Measurements from ENCODE around the gene ZDHHC22.
"Not testable (repeated sequence)": the region's sequence is repeated elsewhere in the genome, so short reads cannot be mapped to it uniquely, and the experiment has no call there.

The ZDHHC22 gene

GRCh38 chr14:77175843-77176242, 34.3 kb upstream of the ZDHHC22 start:
- DNase-seq (ENCODE audit: low read depth) = no peak
- H3K4me3 ChIP-seq (ENCODE audit: low read depth, low read length) = no peak overlapping the region
- in situ Hi-C loops (cut with HindIII; ENCODE audit: low sequenced_read_pairs) = no loop called here
- TF ChIP-seq CTCF (IDR thresholded peaks at IDR 0.05; ENCODE audit: low read depth, low read length, missing control alignments) = no peak

DNA sequence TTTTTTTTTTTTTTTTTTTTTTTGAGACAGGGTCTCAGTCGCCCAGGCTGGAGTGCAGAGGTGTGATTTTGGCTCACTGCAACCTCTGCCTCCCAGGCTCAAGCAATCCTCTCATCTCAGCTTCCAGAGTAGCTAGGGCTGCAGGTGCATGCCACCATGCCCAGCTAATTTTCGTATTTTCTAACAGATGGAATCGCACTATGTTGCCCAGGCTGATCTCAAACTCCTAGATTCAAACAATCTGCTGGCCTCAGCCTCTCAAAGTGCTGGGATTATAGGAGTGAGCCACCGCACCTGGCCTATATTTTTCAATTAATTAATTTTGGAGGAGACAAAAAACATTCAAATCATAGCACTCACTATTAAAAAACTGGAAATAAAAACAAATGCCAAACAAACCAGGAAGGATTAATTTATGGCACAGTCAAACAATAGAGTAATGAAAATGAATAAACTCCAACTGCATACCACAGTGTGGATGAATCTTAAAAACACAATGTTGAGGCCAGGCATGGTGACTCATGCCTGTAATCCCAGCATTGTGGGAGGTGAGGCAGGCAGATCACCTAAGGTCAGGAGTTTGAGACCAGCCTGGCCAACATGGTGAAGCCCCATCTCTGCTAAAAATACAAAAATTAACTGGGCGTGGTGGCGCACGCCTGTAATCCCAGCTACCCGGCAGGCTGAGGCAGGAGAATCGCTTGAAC, 32.5 kb upstream of the ZDHHC22 start:
- in situ Hi-C loops (cut with HindIII; ENCODE audit: low sequenced_read_pairs); DNase-seq (ENCODE audit: low read depth): not testable (repeated sequence)

DNA sequence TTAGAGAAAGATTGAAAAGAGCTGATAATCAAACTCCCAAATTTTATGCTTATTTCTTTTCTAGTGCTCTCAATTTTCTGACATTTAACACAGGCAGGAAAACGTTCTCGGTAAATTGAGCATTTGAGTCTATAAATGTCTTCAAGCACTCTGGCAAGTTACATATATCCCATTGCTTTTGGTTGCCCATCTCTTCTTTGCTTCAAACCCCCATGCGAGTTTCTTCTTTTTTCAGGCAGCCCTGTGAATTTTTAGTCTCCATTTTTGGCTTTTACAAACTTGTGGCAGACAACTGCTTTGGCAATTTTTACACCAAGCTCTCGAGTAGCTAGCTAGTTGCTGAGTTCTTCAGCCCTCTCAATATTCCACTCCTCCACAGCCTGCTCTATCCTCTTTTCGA, 31.3 kb upstream of the ZDHHC22 start:
- DNase-seq (ENCODE audit: low read depth) = no peak
- TF ChIP-seq CTCF (IDR thresholded peaks at IDR 0.05; ENCODE audit: low read depth, low read length, missing control alignments) = no peak
- in situ Hi-C loops (cut with HindIII; ENCODE audit: low sequenced_read_pairs) = no loop called here
- no peak overlapping the region for H3K4me3 ChIP-seq (ENCODE audit: low read depth, low read length)

More for the DNA sequence above, 32.5 kb upstream of the ZDHHC22 start:
- not testable (repeated sequence) for H3K4me3 ChIP-seq (ENCODE audit: low read depth, low read length)

DNA sequence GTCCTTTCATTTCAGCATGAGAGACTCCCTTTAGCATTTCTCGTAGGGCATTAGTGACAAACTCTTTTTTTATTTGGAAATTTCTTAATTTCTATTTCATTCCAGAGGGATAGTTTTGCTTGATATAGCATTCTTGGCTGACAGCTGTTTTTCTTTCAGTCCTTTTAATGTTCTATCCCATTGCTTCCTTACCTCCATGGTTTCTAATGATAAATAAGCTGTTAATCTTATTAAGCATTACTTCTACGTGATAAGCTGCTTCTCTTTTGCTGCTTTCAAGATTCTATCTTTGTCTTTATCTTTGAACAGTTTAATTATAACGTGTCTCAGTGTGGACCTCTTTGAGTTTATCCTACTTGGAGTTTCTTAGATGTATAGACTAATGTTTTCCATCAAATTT, 28.5 kb upstream of the ZDHHC22 start:
- no peak for TF ChIP-seq CTCF (IDR thresholded peaks at IDR 0.05; ENCODE audit: low read depth, low read length, missing control alignments)
- in situ Hi-C loops (cut with HindIII; ENCODE audit: low sequenced_read_pairs) = no loop called here
- DNase-seq (ENCODE audit: low read depth) = no peak
- H3K4me3 ChIP-seq (ENCODE audit: low read depth, low read length) = no peak overlapping the region

GRCh38 chr14:77161011-77161410, 19.4 kb upstream of the ZDHHC22 start:
- in situ Hi-C loops (cut with HindIII; ENCODE audit: low sequenced_read_pairs) = no loop called here
- no peak for TF ChIP-seq CTCF (IDR thresholded peaks at IDR 0.05; ENCODE audit: low read depth, low read length, missing control alignments)
- DNase-seq (ENCODE audit: low read depth) = no peak
- no peak overlapping the region for H3K4me3 ChIP-seq (ENCODE audit: low read depth, low read length)

DNA sequence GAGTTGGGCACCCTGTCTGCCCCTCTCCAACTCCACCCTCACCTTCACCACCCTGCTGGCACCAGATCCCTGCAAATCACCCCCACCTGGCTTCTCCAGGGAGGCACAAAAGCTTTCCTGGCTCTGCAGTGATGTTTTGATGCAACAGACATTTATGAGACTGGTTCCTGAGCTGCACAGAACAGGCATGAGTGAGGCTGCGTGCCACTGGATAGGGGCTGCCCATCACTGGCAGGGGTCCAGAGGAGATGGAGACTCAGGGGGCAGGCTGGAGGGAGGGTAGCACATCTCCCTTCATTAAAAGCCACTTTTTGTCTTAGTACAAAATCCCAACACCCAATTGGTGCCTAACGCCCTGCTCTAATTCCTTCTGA, 17.3 kb upstream of the ZDHHC22 start:
- no peak for TF ChIP-seq CTCF (IDR thresholded peaks at IDR 0.05; ENCODE audit: low read depth, low read length, missing control alignments)
- in situ Hi-C loops (cut with HindIII; ENCODE audit: low sequenced_read_pairs) = no loop called here
- no peak for DNase-seq (ENCODE audit: low read depth)
- H3K4me3 ChIP-seq (ENCODE audit: low read depth, low read length) = no peak overlapping the region

DNA sequence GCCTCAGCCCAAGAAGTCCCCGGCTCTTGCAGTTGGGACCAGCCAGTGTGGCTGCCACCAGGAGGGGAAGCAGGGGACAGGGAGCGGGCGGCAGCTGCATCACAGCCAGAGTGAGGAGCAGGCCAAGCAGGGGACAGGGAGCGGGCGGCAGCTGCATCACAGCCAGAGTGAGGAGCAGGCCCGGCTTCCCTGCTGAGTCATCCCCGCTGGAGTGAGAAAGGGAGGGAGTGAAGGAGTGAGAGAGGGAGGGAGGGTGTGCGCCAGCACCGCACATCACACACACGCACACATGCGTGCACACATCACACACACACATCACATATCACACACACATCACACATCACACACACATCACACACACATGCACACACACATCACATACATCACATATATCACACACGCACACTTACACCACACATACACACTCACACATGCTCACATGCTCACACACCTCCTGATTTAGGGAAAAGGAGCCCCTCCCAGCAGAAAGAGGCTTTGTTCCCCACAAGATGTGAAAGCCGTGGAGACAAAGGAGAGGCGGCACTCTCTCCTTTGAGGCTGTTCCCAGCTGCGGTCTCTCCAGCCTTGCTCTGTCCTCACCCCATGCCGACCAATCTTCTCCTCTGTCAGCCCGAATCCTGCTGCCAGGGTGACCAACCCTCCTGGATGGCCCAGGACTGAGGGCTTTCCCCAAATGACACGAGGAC, 16.7 kb upstream of the ZDHHC22 start:
- H3K4me3 ChIP-seq (ENCODE audit: low read depth, low read length) = no peak overlapping the region
- DNase-seq (ENCODE audit: low read depth) = no peak
- TF ChIP-seq CTCF (IDR thresholded peaks at IDR 0.05; ENCODE audit: low read depth, low read length, missing control alignments) = no peak
- in situ Hi-C loops (cut with HindIII; ENCODE audit: low sequenced_read_pairs) = no loop called here
